Progenitor cell of endocrine pancreas (in vitro differentiated cells): Measurements from ENCODE around the gene SRR. TPM values are rescaled to one million over a fixed set of nuclear protein-coding genes. Genes with fewer than 3 reads are reported as not detected.

Source experiments
- DNase-seq: peaks from one replicate; pipeline ENCODE4 v3.0.0; 2021; ENCODE audit warnings: low spot score; ENCODE audit not compliant: unreplicated experiment
- H3K27ac Mint-ChIP-seq: 2 replicates; pipeline ENCODE4 v1.8.0; 2021; ENCODE audit warnings: mild to moderate bottlenecking, moderate library complexity, mixed read lengths
- H3K27me3 Mint-ChIP-seq: 2 replicates; pipeline ENCODE4 v1.8.0; 2021; ENCODE audit warnings: mixed read lengths
- H3K36me3 Mint-ChIP-seq: 2 replicates; pipeline ENCODE4 v1.8.0; 2022; ENCODE audit warnings: mixed read lengths; ENCODE audit not compliant: insufficient read depth
- H3K4me1 Mint-ChIP-seq: 2 replicates; pipeline ENCODE4 v1.8.0; 2021; ENCODE audit warnings: low read depth, mixed read lengths
- H3K4me3 Mint-ChIP-seq: 2 replicates; pipeline ENCODE4 v1.8.0; 2021; ENCODE audit warnings: low read depth, mild to moderate bottlenecking, moderate library complexity, mixed read lengths
- H3K9me3 Mint-ChIP-seq: 2 replicates; pipeline ENCODE4 v1.8.0; 2021; ENCODE audit warnings: low read depth, mixed read lengths
- CTCF ChIP-seq: fragments of 200-600 bp; sonication (generic); IDR thresholded peaks from one replicate; pipeline ENCODE4 v1.5.0; 2021; ENCODE audit warnings: antibody characterized with exemption, mild to moderate bottlenecking; ENCODE audit not compliant: unreplicated experiment
- total RNA-seq: library from RNA; stranded (reverse); gene quantifications from 2 replicates; pipeline ENCODE4 v1.2.1, GENCODE V29; 2021

Gene SRR
- total RNA-seq, 1 donor from 2014 or later: 15.2 TPM

- Mint-ChIP-seq H3K9me3 (no peaks in the 10 kb centered on the region), H3K4me3 (no peak overlapping the region), H3K27ac (no peak overlapping the region), H3K27me3 (no peaks in the 10 kb centered on the region), H3K36me3 (peaks cover 27% of the 10 kb centered on the region), H3K4me1 (no peaks in the 10 kb centered on the region)
- TF ChIP-seq CTCF: no peak
- no peak for DNase-seq
These were observed 24.0 kb upstream of the SRR start for GRCh38 chr17:2279707-2280106.

GRCh38 chr17:2282297-2282873, 21.4 kb upstream of the SRR start:
- H3K4me3 Mint-ChIP-seq: no peak overlapping the region
- H3K36me3 Mint-ChIP-seq: peaks cover 25% of the 10 kb centered on the region
- H3K27me3 Mint-ChIP-seq: no peaks in the 10 kb centered on the region
- TF ChIP-seq CTCF: peak; percentile 64
- no peak for DNase-seq
- H3K9me3 Mint-ChIP-seq: no peaks in the 10 kb centered on the region
- H3K4me1 Mint-ChIP-seq: no peaks in the 10 kb centered on the region
- no peak overlapping the region for H3K27ac Mint-ChIP-seq

GRCh38 chr17:2283302-2283701, 20.4 kb upstream of the SRR start:
- Mint-ChIP-seq H3K4me1 (no peaks in the 10 kb centered on the region), H3K27ac (no peak overlapping the region), H3K4me3 (no peak overlapping the region), H3K9me3 (no peaks in the 10 kb centered on the region), H3K27me3 (no peaks in the 10 kb centered on the region), H3K36me3 (peaks cover 27% of the 10 kb centered on the region)
- no peak for TF ChIP-seq CTCF
- no peak for DNase-seq

- Mint-ChIP-seq H3K36me3 (peaks cover 35% of the 10 kb centered on the region), H3K4me1 (no peaks in the 10 kb centered on the region), H3K27ac (no peak overlapping the region), H3K4me3 (no peak overlapping the region), H3K27me3 (no peaks in the 10 kb centered on the region), H3K9me3 (no peaks in the 10 kb centered on the region)
- DNase-seq: no peak
- TF ChIP-seq CTCF: no peak
These were observed 13.8 kb upstream of the SRR start for GRCh38 chr17:2289878-2290478.

GRCh38 chr17:2292100-2292499, 11.7 kb upstream of the SRR start:
- H3K27me3 Mint-ChIP-seq: no peaks in the 10 kb centered on the region
- no peak overlapping the region for H3K27ac Mint-ChIP-seq
- no peaks in the 10 kb centered on the region for H3K9me3 Mint-ChIP-seq
- H3K4me3 Mint-ChIP-seq: no peak overlapping the region
- peaks cover 42% of the 10 kb centered on the region for H3K36me3 Mint-ChIP-seq
- peaks cover 9% of the 10 kb centered on the region for H3K4me1 Mint-ChIP-seq
- no peak for TF ChIP-seq CTCF
- DNase-seq: no peak
